Erythroblast (primary cell): ENCODE results near the gene NFATC1.

Source experiments
- GATA1 ChIP-seq: IDR thresholded peaks from 2 replicates; pipeline ENCODE4 v1.6.1; 2011; ENCODE audit warnings: low read depth, mild to moderate bottlenecking, control low read depth, low read length, moderate library complexity
- POLR2A ChIP-seq: IDR thresholded peaks from 2 replicates; pipeline ENCODE4 v1.6.1; 2011; ENCODE audit warnings: mild to moderate bottlenecking, low read length

- TF ChIP-seq POLR2A (no peak), GATA1 (no peak)
These were observed 120.8 kb downstream of the NFATC1 start for GRCh38 chr18:79516441-79516931.
